DOHH2 (cell line): ENCODE results near the gene FOXN3.

Experiments used
- H3F3A ChIP-seq: fragments of 200-600 bp; sonication (generic), shearing (Covaris generic); 2 replicates; pipeline ENCODE4 v1.6.0; 2016; ENCODE audit warnings: antibody characterized with exemption, mild to moderate bottlenecking; ENCODE audit not compliant: control insufficient read depth, insufficient read depth
- H3K27ac ChIP-seq: fragments of 200-600 bp; sonication (generic); 2 replicates; pipeline ENCODE4 v1.5.1; 2014; ENCODE audit warnings: low read depth, mild to moderate bottlenecking, low read length, moderate library complexity
- H3K27me3 ChIP-seq: fragments of 200-600 bp; sonication (generic); 2 replicates; pipeline ENCODE4 v1.6.1; 2014; ENCODE audit warnings: mild to moderate bottlenecking, low read length, mixed read lengths; ENCODE audit not compliant: control insufficient read depth
- H3K36me3 ChIP-seq: fragments of 200-600 bp; sonication (generic); 2 replicates; pipeline ENCODE4 v1.6.1; 2014; ENCODE audit warnings: mild to moderate bottlenecking, low read length, moderate library complexity, mixed read lengths; ENCODE audit not compliant: control insufficient read depth
- H3K4me1 ChIP-seq: fragments of 200-600 bp; sonication (generic); 2 replicates; pipeline ENCODE4 v1.6.1; 2014; ENCODE audit warnings: mild to moderate bottlenecking, low read length, mixed read lengths; ENCODE audit not compliant: control insufficient read depth
- H3K4me2 ChIP-seq: fragments of 200-600 bp; sonication (generic); 2 replicates; pipeline ENCODE4 v1.6.0; 2014; ENCODE audit warnings: mild to moderate bottlenecking, low read length, moderate library complexity
- H3K4me3 ChIP-seq: fragments of 200-600 bp; sonication (generic); 2 replicates; pipeline ENCODE4 v1.5.1; 2014; ENCODE audit warnings: mild to moderate bottlenecking, low read length, mixed read lengths
- H3K79me2 ChIP-seq: fragments of 200-600 bp; sonication (generic); 2 replicates; pipeline ENCODE4 v1.6.1; 2014; ENCODE audit warnings: mild to moderate bottlenecking, low read length, mixed read lengths; ENCODE audit not compliant: control insufficient read depth
- H3K9me2 ChIP-seq: fragments of 200-600 bp; sonication (generic); replicated peaks from 2 replicates; pipeline ENCODE4 v1.6.1; 2014; ENCODE audit warnings: mild to moderate bottlenecking, low read length, mixed read lengths; ENCODE audit not compliant: control insufficient read depth
- H3K9me3 ChIP-seq: fragments of 200-600 bp; sonication (generic); 2 replicates; pipeline ENCODE4 v1.6.1; 2014; ENCODE audit warnings: antibody characterized with exemption, low read length, mixed read lengths; ENCODE audit not compliant: control insufficient read depth, insufficient read depth
- H4K20me1 ChIP-seq: fragments of 200-600 bp; sonication (generic); 2 replicates; pipeline ENCODE4 v1.6.0; 2014; ENCODE audit warnings: low read depth, mild to moderate bottlenecking, antibody characterized with exemption, low read length, moderate library complexity; ENCODE audit not compliant: control insufficient read depth, insufficient read depth
- CTCF ChIP-seq: fragments of 200-600 bp; sonication (generic); IDR thresholded peaks from one replicate; pipeline ENCODE4 v1.5.1; 2014; ENCODE audit warnings: antibody characterized with exemption, mild to moderate bottlenecking, low read depth, low read length; ENCODE audit not compliant: poor library complexity, severe bottlenecking
- EZH2phosphoT487 ChIP-seq: fragments of 200-600 bp; sonication (generic); IDR thresholded peaks from 2 replicates; pipeline ENCODE4 v1.6.1; 2017; ENCODE audit warnings: borderline replicate concordance, mild to moderate bottlenecking, antibody characterized with exemption, low read length, moderate library complexity, mixed read lengths

Gene FOXN3

GRCh38 chr14:89247457-89248122 lies 169.4 kb downstream of the FOXN3 start:
- no peaks in the 10 kb centered on the region for H3K36me3 ChIP-seq
- no peak overlapping the region for H3K4me2 ChIP-seq
- H3K4me1 ChIP-seq, result peaks cover 37% of the 10 kb centered on the region
- no peaks in the 10 kb centered on the region for H3K9me2 ChIP-seq
- no peaks in the 10 kb centered on the region for H3F3A ChIP-seq
- H3K79me2 ChIP-seq, result peaks cover 3% of the 10 kb centered on the region; the same call in 1 of the 2 replicates
- H4K20me1 ChIP-seq, result no peaks in the 10 kb centered on the region
- no peaks in the 10 kb centered on the region for H3K27me3 ChIP-seq
- no peak overlapping the region for H3K4me3 ChIP-seq
- TF ChIP-seq CTCF, result no peak
- no peak for TF ChIP-seq EZH2phosphoT487
- peaks cover 13% of the 10 kb centered on the region for H3K9me3 ChIP-seq
- no peak overlapping the region for H3K27ac ChIP-seq

GRCh38 chr14:89246290-89246689 lies 170.7 kb downstream of the FOXN3 start:
- H3K9me2 ChIP-seq, result no peaks in the 10 kb centered on the region
- no peaks in the 10 kb centered on the region for H3K36me3 ChIP-seq
- H3K4me2 ChIP-seq, result no peak overlapping the region
- no peak for TF ChIP-seq CTCF
- TF ChIP-seq EZH2phosphoT487, result no peak
- H3K4me3 ChIP-seq, result no peak overlapping the region
- H4K20me1 ChIP-seq, result no peaks in the 10 kb centered on the region
- H3K79me2 ChIP-seq, result peaks cover 3% of the 10 kb centered on the region; the same call in 1 of the 2 replicates
- no peak overlapping the region for H3K27ac ChIP-seq
- peaks cover 40% of the 10 kb centered on the region for H3K4me1 ChIP-seq
- no peaks in the 10 kb centered on the region for H3F3A ChIP-seq
- peaks cover 9% of the 10 kb centered on the region for H3K9me3 ChIP-seq
- no peaks in the 10 kb centered on the region for H3K27me3 ChIP-seq

- Histone ChIP-seq H3K27ac (no peak overlapping the region), H3K27me3 (no peaks in the 10 kb centered on the region), H3K4me1 (peaks cover 40% of the 10 kb centered on the region), H3K36me3 (no peaks in the 10 kb centered on the region), H3K4me3 (no peak overlapping the region), H4K20me1 (no peaks in the 10 kb centered on the region), H3K4me2 (no peak overlapping the region), H3F3A (no peaks in the 10 kb centered on the region), H3K79me2 (peaks cover 3% of the 10 kb centered on the region; the same call in 1 of the 2 replicates), H3K9me2 (no peaks in the 10 kb centered on the region), H3K9me3 (peaks cover 4% of the 10 kb centered on the region; the same call in 1 of the 2 replicates)
- TF ChIP-seq CTCF (no peak), EZH2phosphoT487 (no peak)
Measured at GRCh38 chr14:89245802-89246201, 171.2 kb downstream of the FOXN3 start.
